SK-N-MC (cell line): ENCODE results near the gene DBR1.

Experiments
- DNase-seq: peaks from one replicate; pipeline ENCODE4 v3.0.0-alpha.2; 2011; ENCODE audit warnings: low read depth, low spot score
- H3K27ac ChIP-seq: fragments of 200-600 bp; sonication (generic); 2 replicates; pipeline ENCODE4 v1.5.1; 2016; ENCODE audit warnings: mixed run types
- H3K36me3 ChIP-seq: fragments of 200-600 bp; sonication (generic); 2 replicates; pipeline ENCODE4 v1.6.1; 2017; ENCODE audit warnings: antibody characterized with exemption, low read length, mixed read lengths; ENCODE audit not compliant: insufficient read depth
- H3K4me3 ChIP-seq: fragments of 200-600 bp; sonication (generic); 2 replicates; pipeline ENCODE4 v1.5.1; 2016
- H3K9ac ChIP-seq: fragments of 200-600 bp; sonication (generic); 2 replicates; pipeline ENCODE4 v1.8.0; 2017; ENCODE audit warnings: mixed run types, mixed read lengths; ENCODE audit not compliant: insufficient read length
- H3K9me3 ChIP-seq: fragments of 200-600 bp; sonication (generic); 2 replicates; pipeline ENCODE4 v1.6.1; 2017; ENCODE audit warnings: low read depth, mild to moderate bottlenecking, antibody characterized with exemption, low read length, moderate library complexity, mixed read lengths
- EZH2 ChIP-seq: fragments of 200-600 bp; sonication (generic); IDR thresholded peaks from one replicate; pipeline ENCODE4 v1.6.1; 2017; ENCODE audit warnings: antibody characterized with exemption
- FOXP2 ChIP-seq: optimal IDR thresholded peaks from 2 replicates; pipeline ENCODE3; 2011; ENCODE audit warnings: mild to moderate bottlenecking, moderate library complexity; ENCODE audit not compliant: insufficient read depth; ENCODE audit errors: extremely low read length, control extremely low read depth
- POLR2AphosphoS5 ChIP-seq: IDR thresholded peaks from 2 replicates; pipeline ENCODE4 v1.6.1; 2012; ENCODE audit warnings: mild to moderate bottlenecking, low read depth, low read length, borderline replicate concordance

The DBR1 gene

DNA sequence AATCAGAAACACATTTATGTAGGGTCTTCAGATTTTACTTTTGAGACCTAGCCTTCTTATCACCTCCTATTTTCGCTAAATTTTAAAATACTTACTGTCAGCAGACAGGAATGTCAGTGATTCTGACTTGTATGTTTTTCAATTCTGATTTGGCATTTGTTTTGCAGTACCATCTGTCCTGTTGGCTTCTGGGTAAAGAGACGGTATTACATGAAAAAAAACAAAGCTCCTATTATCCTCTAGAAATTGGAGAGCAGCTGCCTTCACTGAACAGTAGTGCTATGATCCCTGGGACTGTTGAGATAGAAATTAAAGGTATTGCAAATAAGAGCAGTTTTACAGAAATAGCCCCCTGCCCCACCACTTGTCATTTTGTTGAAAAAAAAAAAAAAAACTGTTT is 20.8 kb upstream of the DBR1 start:
- no peaks in the 10 kb centered on the region for H3K9me3 ChIP-seq
- DNase-seq = no peak
- H3K4me3 ChIP-seq = no peak overlapping the region
- TF ChIP-seq FOXP2 (no peak), POLR2AphosphoS5 (no peak), EZH2 (no peak)
- H3K27ac ChIP-seq = no peak overlapping the region
- peaks cover 44% of the 10 kb centered on the region for H3K36me3 ChIP-seq
- H3K9ac ChIP-seq = no peak overlapping the region

- no peak for DNase-seq
- TF ChIP-seq POLR2AphosphoS5 (no peak), FOXP2 (no peak), EZH2 (no peak)
- H3K9ac ChIP-seq = peak overlapping the region; percentile 98
- H3K4me3 ChIP-seq = peak overlapping the region; percentile 93
- no peak overlapping the region for H3K27ac ChIP-seq
- no peaks in the 10 kb centered on the region for H3K9me3 ChIP-seq
- peaks cover 29% of the 10 kb centered on the region for H3K36me3 ChIP-seq
Observed at GRCh38 chr3:138188013-138188730, 13.5 kb upstream of the DBR1 start.

DNA sequence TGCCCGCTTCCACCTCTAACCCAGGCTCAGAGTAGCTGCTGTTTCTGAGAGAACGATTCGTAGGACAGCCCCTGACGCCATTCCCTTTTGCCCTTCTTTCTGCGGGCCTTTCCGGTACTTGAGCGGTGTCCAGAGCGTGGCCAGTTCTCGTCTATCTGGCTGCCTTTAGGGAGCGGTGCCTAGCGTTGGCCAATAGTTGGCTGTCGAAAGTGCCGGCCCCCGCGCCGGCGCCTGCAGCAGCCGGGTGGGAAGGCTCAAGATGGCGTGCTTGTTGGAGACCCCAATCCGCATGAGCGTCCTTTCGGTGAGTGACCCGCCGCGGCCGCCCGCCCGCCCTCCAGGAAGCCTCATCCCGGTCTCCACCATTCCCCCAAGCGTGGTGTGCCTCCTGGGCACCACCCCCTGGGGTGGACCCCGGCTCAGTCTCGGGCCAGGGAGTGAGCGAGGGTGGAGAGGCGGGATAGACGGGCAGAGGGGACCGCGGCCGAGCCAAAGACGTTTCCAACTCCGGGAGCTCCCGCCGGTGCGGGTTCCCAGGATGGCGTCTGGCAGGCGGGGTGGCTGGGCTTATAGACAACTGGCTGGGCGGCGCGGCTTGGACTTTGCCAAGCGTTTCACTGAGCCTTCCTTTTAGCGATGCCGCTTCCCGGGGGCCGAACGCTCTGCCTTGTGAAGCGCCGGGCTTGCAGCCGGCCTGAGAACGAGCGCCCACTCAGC is 12.7 kb upstream of the DBR1 start, which contains the start of gene ARMC8:
Gene ARMC8 (plus strand): TSS at position 6 of the 717 bp plus-strand sequence. CDS start 254 bp downstream, at position 260.
- Histone ChIP-seq H3K9me3 (no peaks in the 10 kb centered on the region), H3K9ac (peak within 1 kb of the TSS; percentile 98), H3K4me3 (peak within 1 kb of the TSS; percentile 93), H3K36me3 (peaks cover 26% of the 10 kb centered on the region), H3K27ac (peak within 1 kb of the TSS; percentile 96)
- DNase-seq = no peak
- TF ChIP-seq EZH2 (no peak), POLR2AphosphoS5 (peak; percentile 95)

- Histone ChIP-seq H3K4me3 (peak overlapping the region; percentile 93), H3K9ac (peak overlapping the region; percentile 98), H3K36me3 (peaks cover 24% of the 10 kb centered on the region), H3K9me3 (no peaks in the 10 kb centered on the region), H3K27ac (peak overlapping the region; percentile 96)
- no peak for TF ChIP-seq FOXP2
- TF ChIP-seq EZH2 = no peak
- TF ChIP-seq POLR2AphosphoS5 = no peak
- peak; percentile 76 for DNase-seq
Observed at GRCh38 chr3:138186803-138187295, 12.1 kb upstream of the DBR1 start.

DNA sequence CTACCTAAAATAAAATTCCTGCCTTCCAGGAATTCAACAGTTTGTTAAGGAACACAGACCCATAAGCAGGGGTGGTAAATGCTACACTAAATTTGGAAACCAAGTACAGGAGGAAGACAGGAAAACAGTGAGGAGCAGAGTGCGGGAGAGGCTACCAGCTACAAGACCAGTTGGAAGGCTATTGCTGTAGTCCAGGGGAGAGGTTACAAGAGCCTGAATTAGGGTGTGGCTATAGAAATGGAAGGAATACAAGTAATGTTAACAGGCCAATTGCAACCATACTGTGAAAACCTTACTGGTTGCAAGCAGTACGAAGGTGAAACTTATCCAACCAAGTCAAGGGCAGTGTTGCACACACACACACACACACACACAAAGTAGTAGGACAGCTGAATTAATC is 11.5 kb upstream of the DBR1 start:
- no peak overlapping the region for H3K27ac ChIP-seq
- H3K9ac ChIP-seq = peak overlapping the region; percentile 98
- H3K9me3 ChIP-seq = no peaks in the 10 kb centered on the region
- DNase-seq = no peak
- H3K36me3 ChIP-seq = peaks cover 17% of the 10 kb centered on the region
- H3K4me3 ChIP-seq = peak overlapping the region; percentile 93
- TF ChIP-seq EZH2 = no peak
- no peak for TF ChIP-seq FOXP2
- TF ChIP-seq POLR2AphosphoS5 = no peak

DNA sequence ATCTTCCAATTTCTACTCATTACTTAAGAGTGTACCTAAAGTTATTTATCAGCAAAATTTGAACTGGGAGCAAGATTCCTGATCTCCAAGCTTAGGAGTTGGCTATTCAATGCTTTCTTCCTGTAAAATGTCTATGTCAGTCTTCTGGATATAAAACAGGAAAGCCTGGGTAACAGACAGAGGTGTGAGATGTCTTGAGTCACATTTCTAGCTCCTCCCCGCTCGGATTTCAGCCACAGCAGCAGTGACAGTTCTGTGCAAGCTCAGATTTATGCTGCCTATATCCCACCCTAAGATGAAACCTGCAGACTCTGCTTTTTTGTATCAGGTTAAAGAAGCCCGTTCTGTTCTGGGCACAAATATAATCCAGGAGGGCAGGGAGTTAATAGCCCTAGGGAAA is 10.3 kb upstream of the DBR1 start:
- DNase-seq = no peak

GRCh38 chr3:138180375-138181029 is 5.8 kb upstream of the DBR1 start:
- no peak for DNase-seq
- no peak overlapping the region for H3K9ac ChIP-seq
- TF ChIP-seq POLR2AphosphoS5 (no peak), EZH2 (no peak), FOXP2 (no peak)
- no peaks in the 10 kb centered on the region for H3K36me3 ChIP-seq
- no peak overlapping the region for H3K27ac ChIP-seq
- no peaks in the 10 kb centered on the region for H3K9me3 ChIP-seq
- no peak overlapping the region for H3K4me3 ChIP-seq

More for the DNA sequence above, 10.3 kb upstream of the DBR1 start:
- TF ChIP-seq FOXP2 (no peak), EZH2 (no peak), POLR2AphosphoS5 (no peak)
- no peak overlapping the region for H3K9ac ChIP-seq
- no peak overlapping the region for H3K27ac ChIP-seq
- H3K36me3 ChIP-seq = peaks cover 8% of the 10 kb centered on the region
- H3K9me3 ChIP-seq = no peaks in the 10 kb centered on the region
- no peak overlapping the region for H3K4me3 ChIP-seq
